GM19193 (cell line): ENCODE data around the gene DOCK8.

ENCODE experiments used
- POLR2A ChIP-seq: IDR thresholded peaks from 4 replicates; pipeline ENCODE4 v1.6.1; 2011; ENCODE audit not compliant: insufficient read depth, insufficient read length; ENCODE audit errors: extremely low read depth

The DOCK8 gene

GRCh38 chr9:224582-225520 lies 10.2 kb downstream of the DOCK8 start:
- no peak for TF ChIP-seq POLR2A

GRCh38 chr9:227860-228259 lies 13.2 kb downstream of the DOCK8 start:
- TF ChIP-seq POLR2A = no peak

GRCh38 chr9:228929-229695 lies 14.4 kb downstream of the DOCK8 start:
- no peak for TF ChIP-seq POLR2A

- no peak for TF ChIP-seq POLR2A
Observed at GRCh38 chr9:237141-237857, 22.6 kb downstream of the DOCK8 start.

- TF ChIP-seq POLR2A = no peak
Observed at GRCh38 chr9:237858-238345, 23.2 kb downstream of the DOCK8 start.

GRCh38 chr9:242461-243080 lies 27.9 kb downstream of the DOCK8 start:
- TF ChIP-seq POLR2A = no peak

- TF ChIP-seq POLR2A = no peak
Observed at GRCh38 chr9:248278-248961, 33.8 kb downstream of the DOCK8 start.

- TF ChIP-seq POLR2A = no peak
Observed at GRCh38 chr9:249025-249424, 34.4 kb downstream of the DOCK8 start.

- no peak for TF ChIP-seq POLR2A
Observed at GRCh38 chr9:250039-250438, 35.4 kb downstream of the DOCK8 start.

- TF ChIP-seq POLR2A = no peak
Observed at GRCh38 chr9:250625-251024, 36.0 kb downstream of the DOCK8 start.

- TF ChIP-seq POLR2A = no peak
Observed at GRCh38 chr9:251398-251797, 36.7 kb downstream of the DOCK8 start.

GRCh38 chr9:253539-253938 lies 38.9 kb downstream of the DOCK8 start:
- TF ChIP-seq POLR2A = no peak

GRCh38 chr9:254516-254915 lies 39.9 kb downstream of the DOCK8 start:
- no peak for TF ChIP-seq POLR2A

- TF ChIP-seq POLR2A = no peak
Observed at GRCh38 chr9:257957-258356, 43.3 kb downstream of the DOCK8 start.
